Activated naive CD8-positive, alpha-beta T cell treated with anti-CD3 and anti-CD28 coated beads, Interleukin-2, amount 50 U/mL, for 24 hours (primary cell): Measurements from ENCODE around the gene MROH7.
A peak's percentile ranks its signal among the peaks of the same experiment; 100 is the strongest.

Source experiments
- ATAC-seq: fragments of 150-1000 bp; cut with Tn5 transposase; one replicate; pipeline ENCODE4 v1.10.0; 2021
- DNase-seq: peaks from one replicate; pipeline ENCODE4 v3.0.0; 2021
- H3K27ac Mint-ChIP-seq: one replicate; pipeline ENCODE4 v1.8.0; 2021; ENCODE audit warnings: mild to moderate bottlenecking, mixed read lengths
- H3K27me3 Mint-ChIP-seq: one replicate; pipeline ENCODE4 v1.8.0; 2021; ENCODE audit warnings: mixed read lengths
- H3K36me3 Mint-ChIP-seq: one replicate; pipeline ENCODE4 v1.8.0; 2021; ENCODE audit warnings: low read depth, mixed read lengths
- H3K4me1 Mint-ChIP-seq: one replicate; pipeline ENCODE4 v1.8.0; 2021; ENCODE audit warnings: mixed read lengths
- H3K4me3 Mint-ChIP-seq: one replicate; pipeline ENCODE4 v1.8.0; 2021; ENCODE audit warnings: mild to moderate bottlenecking, moderate library complexity, mixed read lengths
- H3K9me3 Mint-ChIP-seq: one replicate; pipeline ENCODE4 v1.8.0; 2021; ENCODE audit warnings: mixed read lengths

MROH7 gene

GRCh38 chr1:54640863-54641836 lies at the start of gene MROH7:
Gene MROH7 (plus strand): TSS chr1:54641786. CDS start chr1:54652927, 11,141 bp downstream.
- H3K27me3 Mint-ChIP-seq = peaks cover 5% of the 10 kb centered on the region
- no peak within 1 kb of the TSS for H3K27ac Mint-ChIP-seq
- DNase-seq (no peak), ATAC-seq (no peak)
- no peaks in the 10 kb centered on the region for H3K36me3 Mint-ChIP-seq
- H3K9me3 Mint-ChIP-seq = peaks cover 12% of the 10 kb centered on the region
- H3K4me3 Mint-ChIP-seq = no peak within 1 kb of the TSS
- H3K4me1 Mint-ChIP-seq = no peaks in the 10 kb centered on the region

GRCh38 chr1:54593571-54594160 lies 47.9 kb upstream of the MROH7 start:
- DNase-seq (no peak), ATAC-seq (no peak)
- Mint-ChIP-seq H3K36me3 (no peaks in the 10 kb centered on the region), H3K27me3 (no peaks in the 10 kb centered on the region), H3K9me3 (no peaks in the 10 kb centered on the region), H3K27ac (no peak overlapping the region), H3K4me3 (no peak overlapping the region), H3K4me1 (peaks cover under 1% of the 10 kb centered on the region)

- H3K4me3 Mint-ChIP-seq = no peak overlapping the region
- no peaks in the 10 kb centered on the region for H3K4me1 Mint-ChIP-seq
- H3K36me3 Mint-ChIP-seq = no peaks in the 10 kb centered on the region
- H3K27me3 Mint-ChIP-seq = no peaks in the 10 kb centered on the region
- no peaks in the 10 kb centered on the region for H3K9me3 Mint-ChIP-seq
- no peak for DNase-seq
- no peak overlapping the region for H3K27ac Mint-ChIP-seq
- no peak for ATAC-seq
Measured at GRCh38 chr1:54594463-54594862, 47.1 kb upstream of the MROH7 start.

- Mint-ChIP-seq H3K9me3 (no peaks in the 10 kb centered on the region), H3K27me3 (no peaks in the 10 kb centered on the region), H3K27ac (no peak overlapping the region), H3K36me3 (no peaks in the 10 kb centered on the region), H3K4me1 (no peaks in the 10 kb centered on the region), H3K4me3 (no peak overlapping the region)
- ATAC-seq (no peak), DNase-seq (no peak)
Measured at GRCh38 chr1:54595956-54596498, 45.6 kb upstream of the MROH7 start.

- Mint-ChIP-seq H3K27ac (no peak overlapping the region), H3K27me3 (no peaks in the 10 kb centered on the region), H3K4me1 (no peaks in the 10 kb centered on the region), H3K9me3 (no peaks in the 10 kb centered on the region), H3K36me3 (no peaks in the 10 kb centered on the region), H3K4me3 (no peak overlapping the region)
- ATAC-seq = no peak
- DNase-seq = no peak
Measured at GRCh38 chr1:54596756-54597155, 44.8 kb upstream of the MROH7 start.

GRCh38 chr1:54597455-54598030 lies 44.0 kb upstream of the MROH7 start:
- no peaks in the 10 kb centered on the region for H3K27me3 Mint-ChIP-seq
- no peaks in the 10 kb centered on the region for H3K9me3 Mint-ChIP-seq
- H3K27ac Mint-ChIP-seq = no peak overlapping the region

GRCh38 chr1:54599211-54599823 lies 42.3 kb upstream of the MROH7 start:
- H3K27ac Mint-ChIP-seq = no peak overlapping the region
- ATAC-seq = no peak
- no peaks in the 10 kb centered on the region for H3K9me3 Mint-ChIP-seq
- H3K27me3 Mint-ChIP-seq = no peaks in the 10 kb centered on the region
- peaks cover 2% of the 10 kb centered on the region for H3K4me1 Mint-ChIP-seq
- H3K36me3 Mint-ChIP-seq = no peaks in the 10 kb centered on the region
- H3K4me3 Mint-ChIP-seq = no peak overlapping the region
- no peak for DNase-seq

More at GRCh38 chr1:54597455-54598030, 44.0 kb upstream of the MROH7 start:
- Mint-ChIP-seq H3K4me3 (no peak overlapping the region), H3K36me3 (no peaks in the 10 kb centered on the region), H3K4me1 (no peaks in the 10 kb centered on the region)
- DNase-seq (no peak), ATAC-seq (no peak)

- Mint-ChIP-seq H3K4me1 (peaks cover 13% of the 10 kb centered on the region), H3K4me3 (no peak overlapping the region), H3K9me3 (no peaks in the 10 kb centered on the region), H3K27me3 (no peaks in the 10 kb centered on the region), H3K27ac (no peak overlapping the region), H3K36me3 (no peaks in the 10 kb centered on the region)
- no peak for DNase-seq
- no peak for ATAC-seq
Measured at GRCh38 chr1:54600947-54601721, 40.5 kb upstream of the MROH7 start.

- H3K27me3 Mint-ChIP-seq = no peaks in the 10 kb centered on the region
- no peaks in the 10 kb centered on the region for H3K36me3 Mint-ChIP-seq
- H3K4me3 Mint-ChIP-seq = no peak overlapping the region
- no peaks in the 10 kb centered on the region for H3K9me3 Mint-ChIP-seq
- no peak overlapping the region for H3K27ac Mint-ChIP-seq
- H3K4me1 Mint-ChIP-seq = peaks cover 13% of the 10 kb centered on the region
- no peak for DNase-seq
- no peak for ATAC-seq
Measured at GRCh38 chr1:54601730-54602129, 39.9 kb upstream of the MROH7 start.

GRCh38 chr1:54602554-54602953 lies 39.0 kb upstream of the MROH7 start:
- no peak for DNase-seq
- Mint-ChIP-seq H3K36me3 (no peaks in the 10 kb centered on the region), H3K9me3 (no peaks in the 10 kb centered on the region), H3K4me3 (no peak overlapping the region), H3K27me3 (no peaks in the 10 kb centered on the region), H3K27ac (no peak overlapping the region), H3K4me1 (peaks cover 13% of the 10 kb centered on the region)
- ATAC-seq = no peak

- no peak overlapping the region for H3K4me3 Mint-ChIP-seq
- H3K4me1 Mint-ChIP-seq = peaks cover 13% of the 10 kb centered on the region
- no peaks in the 10 kb centered on the region for H3K27me3 Mint-ChIP-seq
Measured at GRCh38 chr1:54603241-54603640, 38.3 kb upstream of the MROH7 start.

GRCh38 chr1:54604051-54604450 lies 37.5 kb upstream of the MROH7 start:
- no peak for DNase-seq
- Mint-ChIP-seq H3K4me3 (no peak overlapping the region), H3K36me3 (no peaks in the 10 kb centered on the region), H3K27ac (no peak overlapping the region), H3K9me3 (no peaks in the 10 kb centered on the region), H3K27me3 (no peaks in the 10 kb centered on the region), H3K4me1 (peaks cover 13% of the 10 kb centered on the region)
- no peak for ATAC-seq

More at GRCh38 chr1:54603241-54603640, 38.3 kb upstream of the MROH7 start:
- Mint-ChIP-seq H3K27ac (no peak overlapping the region), H3K36me3 (no peaks in the 10 kb centered on the region), H3K9me3 (no peaks in the 10 kb centered on the region)
- DNase-seq (no peak), ATAC-seq (no peak)

- ATAC-seq = peak; percentile 57
- Mint-ChIP-seq H3K36me3 (no peaks in the 10 kb centered on the region), H3K9me3 (no peaks in the 10 kb centered on the region), H3K4me1 (peaks cover 13% of the 10 kb centered on the region), H3K4me3 (no peak overlapping the region), H3K27me3 (no peaks in the 10 kb centered on the region), H3K27ac (no peak overlapping the region)
- peak; percentile 20 for DNase-seq
Measured at GRCh38 chr1:54604572-54605370, 36.8 kb upstream of the MROH7 start.
